SW480 (cell line): Measurements from ENCODE around the gene ANHX.

Experiments
- DNase-seq: peaks from one replicate; pipeline ENCODE4 v3.0.0-alpha.2; 2016; ENCODE audit warnings: low spot score

Gene ANHX

GRCh38 chr12:133202493-133203343 lies 33.0 kb downstream of the ANHX start:
- no peak for DNase-seq

- DNase-seq = no peak
Observed at GRCh38 chr12:133201888-133202287, 33.8 kb downstream of the ANHX start.

- DNase-seq = no peak
Observed at GRCh38 chr12:133192847-133193246, 42.8 kb downstream of the ANHX start.

GRCh38 chr12:133190176-133190575 lies 45.5 kb downstream of the ANHX start:
- DNase-seq = no peak

GRCh38 chr12:133181238-133181959 lies 54.3 kb downstream of the ANHX start, which contains the start of gene ZNF268:
Gene ZNF268, plus strand, starts transcription at chr12:133181495. Its CDS starts 503 bp downstream, at chr12:133181998.
- peak; percentile 85 for DNase-seq

- no peak for DNase-seq
Observed at GRCh38 chr12:133180669-133181068, 55.0 kb downstream of the ANHX start.

GRCh38 chr12:133174901-133175300 lies 60.8 kb downstream of the ANHX start:
- DNase-seq = no peak

- no peak for DNase-seq
Observed at GRCh38 chr12:133172491-133172890, 63.2 kb downstream of the ANHX start.
